ENCODE data around the gene FATE1.

Gene FATE1

DNA sequence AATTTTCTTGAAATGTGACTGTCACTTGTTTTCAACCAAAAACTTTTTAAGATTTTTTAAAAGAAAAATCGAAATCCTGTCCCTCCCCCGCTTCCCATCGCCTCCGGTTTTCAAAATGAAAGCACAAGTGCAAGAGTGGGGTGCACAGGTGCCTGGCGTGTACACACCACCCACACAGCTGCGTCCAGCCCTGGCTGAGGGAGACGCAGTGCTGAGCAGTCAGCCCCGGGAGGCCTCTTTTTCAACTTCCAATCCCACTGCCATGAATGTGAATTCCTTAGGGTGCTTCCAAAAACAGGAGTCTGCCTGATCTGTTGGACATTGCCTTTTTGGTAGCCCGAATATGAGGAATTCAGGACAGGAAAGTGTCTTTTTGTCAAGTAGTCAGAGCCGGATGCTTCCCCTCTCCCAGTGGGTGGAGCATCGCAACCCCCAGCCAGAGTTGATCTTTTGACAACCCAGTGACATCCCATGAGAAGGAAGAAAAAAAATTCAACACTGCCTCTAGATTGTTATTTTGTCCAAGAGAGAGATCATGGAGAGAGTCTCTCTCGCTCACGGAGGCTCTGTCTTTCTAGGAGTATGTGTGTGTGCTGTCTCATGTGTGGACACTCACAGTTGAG, 11.7 kb upstream of the FATE1 start:
- DNase-seq: no peak

- DNase-seq: no peak
Measured at GRCh38 chrX:151708821-151709220, 7.0 kb upstream of the FATE1 start.

- no peak for DNase-seq
Measured at GRCh38 chrX:151710457-151710856, 5.4 kb upstream of the FATE1 start.

GRCh38 chrX:151711154-151711553, 4.7 kb upstream of the FATE1 start:
- DNase-seq: no peak

DNA sequence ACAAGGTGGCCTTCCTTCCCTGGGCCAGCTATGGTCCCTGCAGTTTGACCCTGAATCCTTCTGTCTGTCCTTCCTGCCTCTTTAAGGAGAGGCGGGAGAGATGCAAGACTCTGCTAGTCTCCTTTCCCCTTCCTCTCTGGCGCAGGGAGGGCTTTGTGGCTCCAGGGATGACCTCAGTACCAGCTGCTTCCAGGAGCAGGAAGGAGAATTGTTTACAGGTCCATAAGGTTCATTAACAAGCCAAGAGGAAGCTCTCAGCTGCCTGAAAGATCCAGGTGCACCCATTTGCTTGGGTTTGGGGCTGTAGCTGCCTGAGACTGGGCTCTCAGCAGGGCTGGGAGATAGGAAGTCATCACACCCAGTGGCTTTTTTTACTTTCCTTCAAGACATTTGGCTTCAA, 4.0 kb upstream of the FATE1 start:
- DNase-seq: no peak

DNA sequence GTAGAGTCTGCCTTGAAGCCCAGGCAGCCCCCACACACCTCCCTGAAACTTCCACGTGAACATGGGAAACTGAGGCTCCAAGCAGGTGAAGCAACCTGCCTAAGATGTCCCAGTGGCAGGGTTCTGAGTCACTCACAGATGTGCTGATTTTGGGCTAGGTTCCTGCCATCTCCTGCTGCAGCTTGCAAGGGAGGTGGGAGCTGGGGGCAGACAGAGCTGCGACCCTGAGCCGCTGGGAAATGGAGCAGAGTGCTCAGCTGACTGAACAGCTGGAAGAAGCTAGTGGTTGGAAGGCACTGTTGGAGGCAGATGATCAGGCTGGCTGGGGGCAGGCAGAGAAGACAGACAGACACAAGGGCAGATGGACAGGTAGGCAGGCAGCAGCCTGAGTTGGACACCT, 3.6 kb upstream of the FATE1 start:
- DNase-seq: no peak

- no peak for DNase-seq
Measured at GRCh38 chrX:151713849-151714248, 2.0 kb upstream of the FATE1 start.

DNA sequence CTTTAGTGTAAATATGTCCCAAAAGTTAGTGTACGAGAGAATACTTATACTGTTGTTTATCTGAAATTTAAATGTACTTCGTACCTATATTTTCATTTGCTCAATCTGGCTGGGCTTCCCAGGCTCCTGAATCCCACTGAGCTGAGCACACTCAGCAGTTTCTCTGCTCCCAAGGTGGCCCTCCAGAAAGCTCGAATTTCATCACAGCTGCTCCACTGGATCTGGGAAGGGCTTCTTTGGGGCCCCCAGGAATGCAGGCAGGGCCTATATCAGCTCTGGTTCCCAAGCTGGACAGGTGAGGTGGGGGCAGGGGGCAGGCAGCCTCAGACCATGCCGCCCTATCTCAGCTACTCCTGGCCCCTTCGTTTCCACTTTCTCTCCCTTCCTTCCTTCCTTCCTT, 1.5 kb upstream of the FATE1 start:
- DNase-seq: no peak

GRCh38 chrX:151722241-151722846, 6.5 kb downstream of the FATE1 start:
- DNase-seq: no peak

- DNase-seq: no peak
Measured at GRCh38 chrX:151723156-151723760, 7.4 kb downstream of the FATE1 start.

- no peak for DNase-seq
Measured at GRCh38 chrX:151724563-151725337, 8.9 kb downstream of the FATE1 start.

- no peak for DNase-seq
Measured at GRCh38 chrX:151725338-151725614, 9.4 kb downstream of the FATE1 start.

GRCh38 chrX:151726751-151727150, 10.9 kb downstream of the FATE1 start:
- no peak for DNase-seq

DNA sequence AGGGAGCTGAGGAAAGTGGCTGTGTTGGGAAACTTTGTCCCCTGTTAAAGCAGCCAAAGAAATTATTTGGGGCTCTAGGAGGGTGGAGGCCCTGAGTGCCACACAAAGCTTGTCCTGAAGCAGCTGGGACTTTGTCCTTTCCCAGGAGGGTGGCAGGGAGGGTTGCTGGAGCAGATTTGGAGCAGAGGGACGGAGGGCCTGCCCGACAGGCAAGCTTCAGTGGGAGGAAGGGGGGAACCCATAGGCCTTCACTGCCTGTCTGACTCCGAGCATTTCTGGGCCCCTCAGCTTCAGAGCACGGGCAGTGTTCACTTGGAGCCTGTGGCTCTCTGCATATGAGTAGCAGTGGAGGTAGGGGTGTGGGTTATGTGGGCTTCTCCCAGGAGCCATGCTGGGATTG, 11.5 kb downstream of the FATE1 start:
- DNase-seq: no peak

DNA sequence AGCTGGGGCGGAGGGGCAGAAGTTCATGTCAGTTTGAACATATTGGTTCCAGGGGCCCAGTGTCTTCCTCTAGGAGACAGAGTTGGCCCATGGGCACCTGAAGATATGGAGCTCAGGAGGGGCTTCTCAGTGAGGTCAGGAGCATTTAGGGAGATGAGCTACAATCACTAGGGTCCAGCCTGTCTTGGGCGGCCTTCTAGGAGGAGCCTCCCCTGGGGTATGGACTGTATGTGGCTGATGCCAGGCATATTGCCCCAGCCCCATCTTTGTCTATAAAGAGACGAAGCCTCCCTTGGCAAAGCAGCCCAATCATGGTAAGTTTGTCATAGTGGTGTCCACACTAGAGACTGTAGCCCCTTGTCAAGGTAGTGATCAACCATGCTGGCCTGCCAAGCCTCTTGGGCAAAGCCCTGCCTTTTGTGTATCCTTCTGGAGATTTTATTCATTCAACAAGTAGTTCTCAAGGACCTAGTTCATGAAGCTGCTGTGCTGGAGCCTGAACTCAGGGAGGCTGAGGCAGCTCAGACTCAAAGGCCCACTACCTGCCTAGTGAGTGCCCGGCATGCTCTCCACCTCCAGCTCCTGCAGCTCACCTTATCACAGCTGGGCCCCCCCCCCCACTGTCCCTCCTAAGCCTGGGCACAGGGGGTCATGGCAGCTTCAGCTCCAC, 13.4 kb downstream of the FATE1 start:
- DNase-seq: no peak

DNA sequence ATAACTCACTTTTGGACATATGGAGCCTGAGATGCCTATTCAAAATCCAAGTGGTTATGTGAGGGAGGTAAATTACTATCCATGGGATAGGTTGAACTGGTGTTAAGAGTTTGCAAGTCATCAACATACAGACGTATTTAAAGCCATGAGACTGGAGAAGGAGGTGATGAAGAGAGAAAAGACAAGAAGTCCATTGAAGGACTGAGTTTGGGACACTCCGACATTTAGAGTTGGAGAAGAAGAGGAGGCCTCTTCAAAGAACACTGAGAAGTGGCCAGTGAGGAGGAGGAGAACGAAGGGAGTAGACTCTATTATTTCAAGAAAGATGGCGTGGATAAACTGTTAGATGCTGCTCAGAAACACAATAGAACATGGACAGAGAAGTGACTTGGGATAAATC, 18.6 kb downstream of the FATE1 start, which contains the start of gene CNGA2:
TSS of gene CNGA2 (plus strand) at position 301 of the 400 bp plus-strand sequence. CDS start 3,738 bp downstream, outside the sequence.
- DNase-seq: no peak

DNA sequence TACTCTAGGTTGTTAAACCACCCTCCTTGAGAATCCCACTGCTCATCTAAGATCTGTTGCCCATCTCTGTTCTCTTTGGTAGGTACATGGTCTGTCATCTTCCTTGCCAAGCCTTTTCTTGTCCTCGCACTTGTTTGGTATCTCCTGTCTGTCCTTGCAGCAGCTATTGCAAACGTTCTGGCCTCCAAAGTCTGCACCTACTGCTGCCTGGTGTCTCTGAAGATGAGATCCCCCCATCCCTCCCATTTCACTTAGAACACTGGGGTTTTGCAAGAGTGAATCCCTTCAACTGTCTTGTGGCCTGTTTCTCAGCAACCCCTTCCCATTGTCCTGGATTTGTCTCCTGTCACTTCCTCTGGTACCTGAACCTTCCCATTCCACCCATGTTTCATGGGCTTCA, 19.4 kb downstream of the FATE1 start:
- DNase-seq: no peak

- DNase-seq: no peak
Measured at GRCh38 chrX:151736685-151737084, 20.9 kb downstream of the FATE1 start.

DNA sequence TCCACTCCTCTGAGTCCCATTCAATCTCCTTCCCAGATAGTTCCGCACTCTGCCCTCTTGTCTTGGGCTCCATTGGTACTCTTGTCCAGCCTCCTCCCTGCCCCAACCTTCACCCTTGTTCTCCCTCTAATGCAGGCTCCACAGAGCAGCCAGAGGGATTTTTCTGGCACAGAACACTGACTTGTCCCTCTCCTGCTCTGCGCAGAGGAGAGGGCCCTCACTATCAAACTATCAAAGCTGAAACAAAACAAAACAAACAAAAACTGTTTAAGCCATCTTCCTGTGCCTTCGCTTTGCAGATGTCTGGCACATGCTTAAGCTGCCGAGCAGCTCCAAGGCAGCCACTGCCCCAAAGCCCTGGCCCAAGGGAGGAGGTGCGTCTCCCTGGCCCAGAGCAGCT, 21.7 kb downstream of the FATE1 start:
- DNase-seq: no peak

- DNase-seq: no peak
Measured at GRCh38 chrX:151738751-151739150, 22.9 kb downstream of the FATE1 start.

DNA sequence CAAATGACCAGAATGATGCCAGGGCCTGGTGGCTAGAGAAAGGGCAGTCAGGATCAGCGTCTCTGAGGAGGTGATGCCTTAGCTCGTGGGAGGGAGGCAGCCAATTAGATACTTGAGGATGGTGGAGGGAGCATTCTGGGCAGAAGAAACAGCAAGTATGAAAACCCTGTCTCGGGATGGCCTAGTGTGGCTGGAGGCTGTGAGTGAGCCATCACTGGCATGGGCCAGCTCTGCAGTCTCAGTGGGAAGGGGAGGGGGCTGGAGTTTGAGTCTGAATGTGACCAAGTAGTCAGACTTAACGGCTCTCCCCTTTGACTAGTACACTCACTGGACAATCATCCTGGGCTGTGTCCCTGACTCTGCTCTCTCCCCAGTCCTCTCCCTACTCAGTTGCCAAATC, 25.8 kb downstream of the FATE1 start:
- no peak for DNase-seq

DNA sequence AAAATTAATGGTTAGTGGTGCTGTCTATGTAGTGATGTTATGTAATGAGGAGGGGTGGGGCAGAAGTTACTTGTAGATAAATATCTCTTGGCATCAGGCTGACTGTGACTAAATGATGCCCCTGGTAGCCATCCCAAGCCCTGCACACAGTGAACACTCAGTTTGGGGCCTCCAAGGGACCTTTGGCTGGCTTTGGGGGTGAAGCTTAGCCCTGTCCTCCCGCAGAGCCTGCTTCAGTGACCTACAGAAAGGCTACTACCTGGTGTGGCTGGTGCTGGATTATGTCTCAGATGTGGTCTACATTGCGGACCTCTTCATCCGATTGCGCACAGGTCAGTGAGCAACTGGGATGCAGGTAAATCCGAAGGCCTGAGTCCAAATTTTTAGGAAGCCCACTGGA, 26.5 kb downstream of the FATE1 start:
- no peak for DNase-seq

GRCh38 chrX:151743651-151744470, 28.0 kb downstream of the FATE1 start:
- no peak for DNase-seq
